ENCODE measurements around the gene COL8A2.

DNA sequence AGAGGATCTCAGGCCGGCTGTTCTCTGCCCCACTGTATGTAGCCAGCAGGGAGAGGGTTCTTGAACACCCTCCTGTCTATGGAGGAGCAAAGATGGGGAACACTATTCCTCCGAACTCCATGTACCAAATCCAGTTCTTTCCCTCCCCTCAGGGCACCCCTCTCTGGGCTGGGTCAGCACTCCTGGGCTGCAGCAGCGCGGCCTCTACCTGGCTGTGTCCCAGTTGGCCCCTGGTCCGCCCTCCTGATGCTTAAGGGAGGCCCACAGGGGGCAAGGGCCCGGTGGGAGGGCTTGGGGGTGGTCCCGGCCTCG, 36.8 kb downstream of the COL8A2 start:
- TF ChIP-seq, protein P1, sequence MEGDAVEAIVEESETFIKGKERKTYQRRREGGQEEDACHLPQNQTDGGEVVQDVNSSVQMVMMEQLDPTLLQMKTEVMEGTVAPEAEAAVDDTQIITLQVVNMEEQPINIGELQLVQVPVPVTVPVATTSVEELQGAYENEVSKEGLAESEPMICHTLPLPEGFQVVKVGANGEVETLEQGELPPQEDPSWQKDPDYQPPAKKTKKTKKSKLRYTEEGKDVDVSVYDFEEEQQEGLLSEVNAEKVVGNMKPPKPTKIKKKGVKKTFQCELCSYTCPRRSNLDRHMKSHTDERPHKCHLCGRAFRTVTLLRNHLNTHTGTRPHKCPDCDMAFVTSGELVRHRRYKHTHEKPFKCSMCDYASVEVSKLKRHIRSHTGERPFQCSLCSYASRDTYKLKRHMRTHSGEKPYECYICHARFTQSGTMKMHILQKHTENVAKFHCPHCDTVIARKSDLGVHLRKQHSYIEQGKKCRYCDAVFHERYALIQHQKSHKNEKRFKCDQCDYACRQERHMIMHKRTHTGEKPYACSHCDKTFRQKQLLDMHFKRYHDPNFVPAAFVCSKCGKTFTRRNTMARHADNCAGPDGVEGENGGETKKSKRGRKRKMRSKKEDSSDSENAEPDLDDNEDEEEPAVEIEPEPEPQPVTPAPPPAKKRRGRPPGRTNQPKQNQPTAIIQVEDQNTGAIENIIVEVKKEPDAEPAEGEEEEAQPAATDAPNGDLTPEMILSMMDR (IDR thresholded peaks at IDR 0.05), result no peak
- TF ChIP-seq POLR2A (IDR thresholded peaks at IDR 0.05), result no peak

Measured in body of pancreas (tissue), 4 donors.